ENCODE measurements around the gene LPCAT1.

LPCAT1 gene

GRCh38 chr5:1419476-1420210 is 104.1 kb downstream of the LPCAT1 start:
- no peak for DNase-seq

GRCh38 chr5:1418921-1419280 is 104.9 kb downstream of the LPCAT1 start:
- no peak for DNase-seq

GRCh38 chr5:1418238-1418920 is 105.4 kb downstream of the LPCAT1 start:
- DNase-seq = no peak

GRCh38 chr5:1417586-1418225 is 106.1 kb downstream of the LPCAT1 start:
- no peak for DNase-seq

- no peak for DNase-seq
Observed at GRCh38 chr5:1416856-1417469, 106.8 kb downstream of the LPCAT1 start.

- DNase-seq = no peak
Observed at GRCh38 chr5:1415626-1416360, 108.0 kb downstream of the LPCAT1 start.

GRCh38 chr5:1415059-1415425 is 108.7 kb downstream of the LPCAT1 start:
- DNase-seq = no peak

- DNase-seq = peak in 1 of 4 experiments; percentile 19
Observed at GRCh38 chr5:1414311-1415058, 109.3 kb downstream of the LPCAT1 start.

GRCh38 chr5:1413611-1414241 is 110.0 kb downstream of the LPCAT1 start:
- DNase-seq = no peak

- DNase-seq = no peak
Observed at GRCh38 chr5:1413211-1413610, 110.5 kb downstream of the LPCAT1 start.

- no peak for DNase-seq
Observed at GRCh38 chr5:1412621-1413020, 111.1 kb downstream of the LPCAT1 start.

- no peak for DNase-seq
Observed at GRCh38 chr5:1412163-1412562, 111.6 kb downstream of the LPCAT1 start.

Measured in activated CD4-positive, CD25-positive, alpha-beta regulatory T cell (primary cell).